Gastrocnemius medialis (tissue), 4 donors: ENCODE results near the gene MMD2. TPM values are rescaled to one million over a fixed set of nuclear protein-coding genes. Genes with fewer than 3 reads are reported as not detected.

ENCODE experiments used
- ATAC-seq, 2 donors: fragments of 150-250 bp; one replicate each; pipeline ENCODE4 v1.9.1; 2016
- DNase-seq, 2 donors: peaks; one replicate each; pipeline ENCODE4 v3.0.0-alpha.2; 2019
- H3K27ac ChIP-seq, 4 donors: fragments of 200-600 bp; sonication (generic); 1 replicate in 1 of 4; 2 replicates in 3 of 4; pipeline ENCODE4 v1.5.1; 2016 to 2018; ENCODE audit warnings: mild to moderate bottlenecking in 2 of 4, moderate library complexity in 1 of 4
- H3K27me3 ChIP-seq, 3 donors: fragments of 200-600 bp; sonication (generic) in 2 of 3; 1 replicate in 1 of 3; 2 replicates in 2 of 3; pipeline versions ENCODE4 v1.5.1 to v1.6.0; 2016 to 2019; ENCODE audit warnings: mild to moderate bottlenecking in 1 of 3, moderate library complexity in 1 of 3
- H3K36me3 ChIP-seq, 2 donors: fragments of 200-600 bp; sonication (generic) in 1 of 2; one replicate each; pipeline ENCODE4 v1.5.1; 2017 to 2018
- H3K4me1 ChIP-seq, 2 donors: fragments of 200-600 bp; sonication (generic) in 1 of 2; one replicate each; pipeline ENCODE4 v1.5.1; 2016 to 2017; ENCODE audit warnings: mild to moderate bottlenecking in 2 of 2
- H3K4me3 ChIP-seq, 4 donors: fragments of 200-600 bp; sonication (generic) in 3 of 4; 1 replicate in 1 of 4; 2 replicates in 3 of 4; pipeline ENCODE4 v1.5.1; 2016 to 2019; ENCODE audit warnings: mild to moderate bottlenecking in 2 of 4
- H3K9me3 ChIP-seq, 3 donors: fragments of 200-600 bp; sonication (generic) in 2 of 3; 1 replicate in 1 of 3; 2 replicates in 2 of 3; pipeline ENCODE4 v1.5.1; 2016 to 2019
- CTCF ChIP-seq, 5 experiments: fragments of 450-650 bp in 3 of 5; fragments of 200-600 bp in 2 of 5; sonication (generic) in 2 of 5; IDR thresholded peaks in 4 of 5; conservative IDR thresholded peaks in 1 of 5; 1 replicate in 4 of 5; 2 replicates in 1 of 5; pipeline ENCODE4 v1.5.1; 2016 to 2019; ENCODE audit warnings: antibody characterized with exemption in 5 of 5, mild to moderate bottlenecking in 3 of 5, moderate library complexity in 3 of 5
- POLR2A ChIP-seq, 2 donors: fragments of 450-650 bp; IDR thresholded peaks; one replicate each; pipeline ENCODE4 v1.6.1; 2017; ENCODE audit warnings: antibody characterized with exemption in 2 of 2, mild to moderate bottlenecking in 2 of 2, moderate library complexity in 2 of 2
- in situ Hi-C, 4 donors: fragments of 200-750 bp; cut with MboI; loops; one replicate each; pipeline versions ENCODE4 v1.15.0 to v1.8.0; 2017; ENCODE audit warnings: low sequenced_read_pairs in 4 of 4
- intact Hi-C: fragments of 100-400 bp; cut with DNase I; formaldehyde crosslinking; loops from one replicate; pipeline ENCODE4 v1.15.1; 2023; ENCODE audit warnings: low total_unique reads
- total RNA-seq, 4 donors: library from RNA; depleted of rRNA; stranded (reverse); fragments of >200 nt; gene quantifications; one replicate each; pipeline versions ENCODE4 v1.1.0 to v1.2.3, GENCODE V29; 2016

MMD2 gene
- total RNA-seq, 4 donors from 2014 or later = not detected

- H3K27me3 ChIP-seq = peaks cover 0 to 7% (median 0%) of the 10 kb centered on the region in 3 donors
Measured at GRCh38 chr7:4929005-4929404, 30.0 kb downstream of the MMD2 start.

GRCh38 chr7:4928445-4928844 is 30.5 kb downstream of the MMD2 start:
- DNase-seq (no peak), ATAC-seq (no peak)
- intact Hi-C loops (no loop called here), in situ Hi-C loops (no loop called here)
- H3K4me3 ChIP-seq = no peak overlapping the region
- peaks cover 0 to 7% (median 0%) of the 10 kb centered on the region in 3 donors for H3K27me3 ChIP-seq
- no peaks in the 10 kb centered on the region for H3K9me3 ChIP-seq
- H3K27ac ChIP-seq = no peak overlapping the region
- no peaks in the 10 kb centered on the region for H3K4me1 ChIP-seq
- TF ChIP-seq CTCF (IDR thresholded peaks at IDR 0.05 in 4 of 5, conservative IDR thresholded peaks at IDR 0.05 in 1 of 5) (no peak), POLR2A (IDR thresholded peaks at IDR 0.05) (no peak)
- no peaks in the 10 kb centered on the region for H3K36me3 ChIP-seq

More at GRCh38 chr7:4929005-4929404, 30.0 kb downstream of the MMD2 start:
- Histone ChIP-seq H3K4me3 (no peak overlapping the region), H3K36me3 (no peaks in the 10 kb centered on the region), H3K4me1 (no peaks in the 10 kb centered on the region), H3K9me3 (no peaks in the 10 kb centered on the region), H3K27ac (no peak overlapping the region)
- TF ChIP-seq CTCF (IDR thresholded peaks at IDR 0.05 in 4 of 5, conservative IDR thresholded peaks at IDR 0.05 in 1 of 5) (no peak), POLR2A (IDR thresholded peaks at IDR 0.05) (no peak)
- intact Hi-C loops = no loop called here
- DNase-seq (no peak), ATAC-seq (no peak)
- in situ Hi-C loops = no loop called here

- H3K4me3 ChIP-seq = no peak overlapping the region
- H3K9me3 ChIP-seq = no peaks in the 10 kb centered on the region
- TF ChIP-seq CTCF (IDR thresholded peaks at IDR 0.05 in 4 of 5, conservative IDR thresholded peaks at IDR 0.05 in 1 of 5) (no peak), POLR2A (IDR thresholded peaks at IDR 0.05) (no peak)
- no peaks in the 10 kb centered on the region for H3K4me1 ChIP-seq
- no peak overlapping the region for H3K27ac ChIP-seq
- intact Hi-C loops = no loop called here
- ATAC-seq = no peak
- H3K27me3 ChIP-seq = no peaks in the 10 kb centered on the region
- H3K36me3 ChIP-seq = no peaks in the 10 kb centered on the region
- in situ Hi-C loops = no loop called here
- DNase-seq = no peak
Measured at GRCh38 chr7:4919969-4920766, 38.8 kb downstream of the MMD2 start.

- Histone ChIP-seq H3K27me3 (no peaks in the 10 kb centered on the region), H3K27ac (no peak overlapping the region), H3K4me1 (no peaks in the 10 kb centered on the region), H3K4me3 (no peak overlapping the region), H3K36me3 (no peaks in the 10 kb centered on the region), H3K9me3 (no peaks in the 10 kb centered on the region)
- intact Hi-C loops = no loop called here
- ATAC-seq = no peak
- in situ Hi-C loops = no loop called here
- TF ChIP-seq CTCF (IDR thresholded peaks at IDR 0.05 in 4 of 5, conservative IDR thresholded peaks at IDR 0.05 in 1 of 5) (no peak), POLR2A (IDR thresholded peaks at IDR 0.05) (no peak)
- DNase-seq = no peak
Measured at GRCh38 chr7:4916113-4916512, 42.9 kb downstream of the MMD2 start.
